Small intestine (tissue), 7 donors: ENCODE data around the gene TXNL4A. TPM values are rescaled to one million over a fixed set of nuclear protein-coding genes. Genes with fewer than 3 reads are reported as not detected.

Experiments
- DNase-seq, 2 donors: peaks; one replicate each; pipeline versions ENCODE4 v3.0.0 to v3.0.0-alpha.2; 2013
- FAIRE-seq: peaks from 2 replicates; lab custom pipeline; 2012; peaks lifted over from hg19 to GRCh38; lab: Jason Lieb, UNC
- H3K27ac ChIP-seq, 3 donors: one replicate each; pipeline ENCODE4 v1.5.1; 2013; ENCODE audit warnings: low read length in 2 of 3, mild to moderate bottlenecking in 2 of 3, control low read depth in 1 of 3, inconsistent platforms in 1 of 3, low read depth in 1 of 3, moderate library complexity in 1 of 3
- H3K27me3 ChIP-seq, 3 donors: one replicate each; pipeline ENCODE4 v1.6.1; 2013; ENCODE audit warnings: low read length in 3 of 3, inconsistent platforms in 1 of 3; ENCODE audit not compliant: control insufficient read depth in 3 of 3, insufficient read depth in 3 of 3
- H3K36me3 ChIP-seq, 3 donors: one replicate each; pipeline ENCODE4 v1.6.1; 2013; ENCODE audit warnings: low read length in 3 of 3, inconsistent platforms in 1 of 3, low read depth in 1 of 3, mild to moderate bottlenecking in 1 of 3, moderate library complexity in 1 of 3; ENCODE audit not compliant: control insufficient read depth in 3 of 3, insufficient read depth in 2 of 3
- H3K4me1 ChIP-seq, 3 donors: one replicate each; pipeline ENCODE4 v1.6.1; 2013; ENCODE audit warnings: low read length in 2 of 3, inconsistent platforms in 1 of 3, low read depth in 1 of 3, mild to moderate bottlenecking in 1 of 3, moderate library complexity in 1 of 3; ENCODE audit not compliant: control insufficient read depth in 3 of 3, insufficient read depth in 2 of 3
- H3K4me3 ChIP-seq, 3 donors: one replicate each; pipeline ENCODE4 v1.5.1; 2013; ENCODE audit warnings: low read length in 3 of 3, control low read depth in 1 of 3, inconsistent platforms in 1 of 3, low read depth in 1 of 3, mild to moderate bottlenecking in 1 of 3, moderate library complexity in 1 of 3
- H3K9me3 ChIP-seq, 2 donors: one replicate each; pipeline ENCODE4 v1.6.1; 2013; ENCODE audit warnings: low read depth in 1 of 2, low read length in 1 of 2; ENCODE audit not compliant: control insufficient read depth in 2 of 2, insufficient read depth in 1 of 2
- WGBS, 3 donors: extraction: QIAGEN DNeasy Blood & Tissue Kit; methylation state at CpG; one replicate each; pipeline ENCODE4 v1.1.7; 2013; 5-methylcytosine and 5-hydroxymethylcytosine counted together
- polyA plus RNA-seq, 4 donors: library from polyadenylated mRNA; stranded (reverse) in 3 of 4; unstranded in 1 of 4; fragments of 200-250 nt in 3 of 4; fragments of 120-200 nt in 1 of 4; gene quantifications; one replicate each; pipeline versions ENCODE4 v1.2.1 to v1.2.3, GENCODE V29; 2013
- donor health status: healthy with polysubstance abuse.
- donor health status: control.
- donor health status: control.
- donor health status: Bipolar disorder and iron deficiency.
- donor health status: healthy.

TXNL4A gene
- polyA plus RNA-seq, 4 donors, result 73.4 to 74.5 (median 74.0) TPM

DNA sequence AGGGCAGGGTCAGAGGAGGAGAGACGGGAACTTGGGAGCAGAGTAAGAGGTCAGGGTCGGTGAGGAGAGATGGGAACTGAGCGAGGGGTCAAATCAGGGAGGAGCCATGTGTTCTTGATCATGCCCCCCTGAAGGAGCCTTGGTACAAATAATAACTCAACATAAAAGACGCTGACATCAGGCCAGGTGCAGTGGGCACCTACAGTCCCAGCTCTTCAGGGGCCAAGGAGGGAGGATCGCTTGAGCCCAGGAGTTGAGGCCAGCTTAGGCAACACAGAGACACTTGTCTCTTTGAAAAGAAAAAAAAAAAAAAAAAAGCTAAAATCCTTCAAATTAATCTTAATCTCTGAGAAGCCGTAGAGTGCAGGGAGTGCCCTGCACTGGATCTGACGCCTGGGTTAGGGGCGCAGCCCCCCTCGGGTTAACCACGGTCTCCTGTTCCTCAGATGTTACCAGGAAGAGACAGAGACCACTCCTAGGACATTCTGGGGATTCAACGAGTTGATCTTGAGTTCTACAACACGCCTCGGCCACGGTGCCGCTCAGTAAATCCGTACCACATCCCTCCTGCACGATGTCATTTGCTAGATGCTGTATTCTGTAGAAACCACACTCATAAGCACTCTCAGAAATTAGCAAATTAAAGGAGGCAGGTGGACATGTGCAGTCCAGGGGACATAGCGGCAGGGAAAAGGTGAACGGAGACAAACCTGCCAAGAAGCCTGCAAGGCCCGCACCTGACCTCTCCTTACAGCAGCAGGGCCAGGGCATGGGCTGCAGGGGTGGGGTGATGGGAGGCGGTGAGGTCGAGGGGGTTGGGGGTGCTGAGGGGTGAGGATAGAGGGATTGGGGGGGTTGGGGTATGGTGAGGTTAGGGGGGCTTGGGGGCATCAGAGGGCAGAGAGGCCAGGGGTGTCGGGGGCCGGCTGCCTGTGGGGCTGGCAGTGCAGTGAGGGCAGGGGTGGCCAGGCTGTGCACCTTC is 66.1 kb downstream of the TXNL4A start:
- FAIRE-seq, result no peak
- Histone ChIP-seq H3K9me3 (peaks cover 0 to 46% of the 10 kb centered on the region in 2 donors), H3K36me3 (peaks cover 0 to 54% (median 8%) of the 10 kb centered on the region in 3 donors), H3K27ac (no peak overlapping the region), H3K4me3 (no peak overlapping the region), H3K4me1 (no peaks in the 10 kb centered on the region), H3K27me3 (no peaks in the 10 kb centered on the region)
- no peak for DNase-seq
- WGBS, 3 donors, result 96 to 98% (median 97%) methylated on average over 23 to 24 of the region's 24 CpGs

Other genes starting within 250 kb of the TXNL4A start
- gene KCNG2, start 190.6 kb downstream of the TXNL4A start, polyA plus RNA-seq, result under 1 TPM in 2 of 4 donors, not detected in 2; 0.10 to 0.30 TPM
- 10 to 100 TPM; 15.0 to 30.3 (median 17.8) TPM for gene SLC66A2, start 36.9 kb downstream of the TXNL4A start, polyA plus RNA-seq
- gene HSBP1L1, start 23.9 kb downstream of the TXNL4A start, polyA plus RNA-seq, result 10 to 100 TPM; 11.9 to 65.2 (median 38.6) TPM
- gene RBFA, start 45.9 kb upstream of the TXNL4A start, polyA plus RNA-seq, result 10 to 100 TPM in 3 of 4 donors, 1 to 10 TPM in 1; 8.1 to 30.4 (median 23.4) TPM
- gene ADNP2, start 120.7 kb upstream of the TXNL4A start, polyA plus RNA-seq, result 10 to 100 TPM in 1 of 4 donors, 1 to 10 TPM in 3; 6.5 to 15.8 (median 7.8) TPM